BLaER1 (cell line): ENCODE data around the gene NPFF.
A peak's percentile ranks its signal among the peaks of the same experiment; 100 is the strongest.
"Not testable (repeated sequence)": the region's sequence is repeated elsewhere in the genome, so short reads cannot be mapped to it uniquely, and the experiment has no call there.

Source experiments
- H3K27ac ChIP-seq: shearing (Covaris generic); formaldehyde crosslinking; 2 replicates; pipeline ENCODE4 v1.8.1; 2022
- H3K27me3 ChIP-seq: shearing (Covaris generic); formaldehyde crosslinking; 2 replicates; pipeline ENCODE4 v1.8.1; 2022
- H3K36me3 ChIP-seq: shearing (Covaris generic); formaldehyde crosslinking; 2 replicates; pipeline ENCODE4 v1.8.1; 2022
- H3K4me1 ChIP-seq: shearing (Covaris generic); formaldehyde crosslinking; 2 replicates; pipeline ENCODE4 v1.8.1; 2022
- H3K4me2 ChIP-seq: shearing (Covaris generic); formaldehyde crosslinking; 2 replicates; pipeline ENCODE4 v1.8.1; 2022
- H3K4me3 ChIP-seq: shearing (Covaris generic); formaldehyde crosslinking; 2 replicates; pipeline ENCODE4 v1.8.1; 2022
- H3K9ac ChIP-seq: shearing (Covaris generic); formaldehyde crosslinking; 2 replicates; pipeline ENCODE4 v1.8.1; 2022
- H3K9me3 ChIP-seq: shearing (Covaris generic); formaldehyde crosslinking; 2 replicates; pipeline ENCODE4 v1.8.1; 2022
- H4K20me1 ChIP-seq: shearing (Covaris generic); formaldehyde crosslinking; 2 replicates; pipeline ENCODE4 v1.8.1; 2022
- Cebpa-rat ChIP-seq: shearing (Covaris generic); IDR thresholded peaks from 2 replicates; pipeline ENCODE4 v1.8.1; 2022

Gene NPFF, protein sequence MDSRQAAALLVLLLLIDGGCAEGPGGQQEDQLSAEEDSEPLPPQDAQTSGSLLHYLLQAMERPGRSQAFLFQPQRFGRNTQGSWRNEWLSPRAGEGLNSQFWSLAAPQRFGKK

DNA sequence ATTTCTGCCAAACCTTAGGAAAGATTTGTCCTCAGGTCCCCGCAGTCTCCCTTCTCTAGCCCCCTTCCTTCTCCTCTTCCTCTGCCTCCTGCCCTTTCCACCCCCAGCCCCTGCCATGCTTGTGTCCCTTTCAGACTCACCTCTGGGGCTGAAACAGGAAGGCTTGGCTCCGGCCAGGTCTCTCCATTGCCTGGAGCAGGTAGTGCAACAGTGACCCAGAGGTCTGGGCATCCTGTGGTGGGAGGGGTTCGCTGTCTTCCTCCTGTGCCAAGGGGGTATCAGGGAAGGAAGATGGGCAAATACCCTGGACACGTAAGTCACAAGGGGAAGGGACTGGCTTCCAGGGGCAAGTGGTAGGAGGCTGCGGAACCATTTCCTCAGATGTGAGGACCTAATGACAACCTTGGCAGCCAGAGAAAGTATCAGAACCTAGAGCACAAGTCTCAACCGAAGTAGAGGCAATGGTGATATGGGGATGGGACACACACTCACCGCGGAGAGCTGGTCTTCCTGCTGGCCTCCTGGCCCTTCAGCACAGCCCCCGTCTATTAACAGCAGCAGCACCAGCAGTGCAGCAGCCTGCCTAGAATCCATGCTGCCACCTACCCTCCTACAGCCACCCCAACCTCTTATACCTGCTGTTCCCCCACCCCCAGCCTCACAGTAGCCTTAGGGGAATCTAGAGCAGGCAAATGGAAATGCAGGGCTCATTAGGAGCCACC lies at the start of gene NPFF:
Gene NPFF, minus strand, starts transcription at position 604 of the 722 bp plus-strand sequence. Its CDS starts 10 bp downstream, at position 594.
- Histone ChIP-seq H3K4me1 (peaks cover 22% of the 10 kb centered on the region), H3K9ac (0 out of 2 replicates have a peak within 1 kb of the TSS, but pooled peaks have one; percentile 15), H3K27ac (no peak within 1 kb of the TSS), H3K27me3 (no peaks in the 10 kb centered on the region), H3K36me3 (peaks cover 78% of the 10 kb centered on the region), H3K4me3 (no peak within 1 kb of the TSS), H4K20me1 (no peaks in the 10 kb centered on the region), H3K4me2 (peak within 1 kb of the TSS; percentile 58), H3K9me3 (no peaks in the 10 kb centered on the region)
- no peak for TF ChIP-seq Cebpa-rat

DNA sequence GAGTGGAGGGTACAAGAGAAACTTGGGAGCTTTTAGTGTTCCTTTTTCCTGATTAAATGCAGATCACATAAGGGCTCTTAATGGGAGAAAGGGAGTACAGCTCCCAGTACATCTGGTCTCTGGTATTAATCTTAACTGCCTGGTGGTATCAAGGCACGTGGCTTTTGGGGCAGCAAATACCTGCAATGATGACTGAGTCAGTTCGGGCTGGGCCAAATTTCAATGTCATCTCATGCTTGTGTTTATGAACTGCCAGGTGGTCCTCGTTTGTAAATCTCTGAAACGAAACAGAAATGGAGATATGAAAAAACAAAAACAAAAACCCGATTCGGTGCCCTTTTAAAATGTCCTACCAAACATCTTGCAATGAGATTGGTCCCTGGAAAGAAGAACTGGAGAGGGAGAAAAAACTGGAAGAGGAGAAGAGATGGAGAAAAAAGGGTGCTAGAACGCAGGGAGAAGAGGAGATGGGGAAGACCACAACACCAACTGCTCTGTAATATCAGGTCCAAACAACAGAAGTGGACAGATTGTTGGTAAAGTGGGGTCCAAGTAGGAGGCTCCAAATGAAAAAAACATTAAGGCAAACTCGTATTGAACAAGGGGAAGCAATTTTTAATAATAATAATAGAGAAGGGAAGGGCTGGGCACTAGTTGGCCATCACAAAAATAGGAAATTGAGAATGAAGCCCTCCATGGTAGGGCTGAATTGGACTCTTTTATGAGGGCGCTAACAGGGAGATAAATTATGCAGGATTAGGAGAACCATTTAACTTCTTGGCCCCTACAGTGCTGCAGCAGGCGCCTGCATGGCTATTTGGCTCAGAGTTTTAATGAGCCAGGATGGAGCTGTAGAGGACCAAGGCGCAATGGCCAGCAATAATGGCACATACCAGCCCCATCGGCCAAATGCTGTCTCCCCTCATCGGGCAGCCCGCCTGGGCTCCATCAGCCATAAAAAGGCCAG lies 45.4 kb upstream of the NPFF start:
- H4K20me1 ChIP-seq = no peaks in the 10 kb centered on the region
- H3K4me3 ChIP-seq = no peak overlapping the region
- no peaks in the 10 kb centered on the region for H3K4me1 ChIP-seq
- H3K9ac ChIP-seq = no peak overlapping the region
- no peak for TF ChIP-seq Cebpa-rat
- peaks cover 68% of the 10 kb centered on the region for H3K36me3 ChIP-seq
- no peaks in the 10 kb centered on the region for H3K27me3 ChIP-seq
- no peak overlapping the region for H3K27ac ChIP-seq
- H3K4me2 ChIP-seq = no peak overlapping the region
- H3K9me3 ChIP-seq = no peaks in the 10 kb centered on the region

DNA sequence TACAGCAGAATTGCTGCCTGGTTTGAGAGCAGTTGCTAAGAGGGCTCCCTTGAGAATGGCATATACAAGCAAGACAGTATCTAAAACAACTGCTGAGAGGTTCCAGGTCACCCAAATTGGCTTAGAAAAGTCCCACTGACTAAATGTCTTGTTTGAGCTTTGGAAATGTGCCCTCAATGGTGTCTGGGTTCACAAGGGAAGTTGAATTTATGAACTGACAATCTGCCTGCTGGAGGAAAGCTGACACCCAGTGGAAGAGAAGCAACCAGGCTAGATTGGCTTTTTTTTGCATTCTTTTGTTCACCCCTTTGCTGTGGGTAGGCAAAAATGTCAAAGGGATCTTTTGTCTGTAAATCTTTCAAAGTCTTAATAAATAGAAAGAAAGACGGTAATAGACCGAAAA lies 44.6 kb upstream of the NPFF start:
- TF ChIP-seq Cebpa-rat = no peak
- Histone ChIP-seq H3K4me3 (no peak overlapping the region), H3K4me1 (no peaks in the 10 kb centered on the region), H3K36me3 (peaks cover 70% of the 10 kb centered on the region), H3K9me3 (no peaks in the 10 kb centered on the region), H3K9ac (no peak overlapping the region), H3K27ac (no peak overlapping the region), H3K4me2 (no peak overlapping the region), H4K20me1 (no peaks in the 10 kb centered on the region), H3K27me3 (no peaks in the 10 kb centered on the region)

DNA sequence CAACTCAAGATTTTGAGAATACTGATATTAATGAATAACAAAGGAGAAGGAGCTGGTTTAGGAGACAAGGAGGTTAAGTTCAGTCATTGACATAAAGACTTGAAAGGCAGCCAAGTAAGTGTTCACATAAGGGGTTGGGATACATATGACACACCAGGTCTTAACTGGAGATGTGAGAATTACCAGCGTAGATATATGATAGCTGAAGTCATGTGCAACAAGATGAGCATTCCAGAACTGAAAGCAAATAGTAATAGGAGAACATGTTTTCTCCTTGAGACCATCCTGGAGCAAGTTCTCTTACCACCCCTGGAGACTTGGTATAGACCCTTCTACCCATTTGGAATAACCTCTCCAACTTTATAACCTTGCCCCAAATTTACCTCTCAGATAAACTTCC lies 43.3 kb upstream of the NPFF start:
- no peak overlapping the region for H3K4me3 ChIP-seq
- H4K20me1 ChIP-seq = no peaks in the 10 kb centered on the region
- no peaks in the 10 kb centered on the region for H3K4me1 ChIP-seq
- no peak for TF ChIP-seq Cebpa-rat
- H3K9me3 ChIP-seq = no peaks in the 10 kb centered on the region
- no peak overlapping the region for H3K27ac ChIP-seq
- no peaks in the 10 kb centered on the region for H3K27me3 ChIP-seq
- peaks cover 71% of the 10 kb centered on the region for H3K36me3 ChIP-seq
- no peak overlapping the region for H3K9ac ChIP-seq
- no peak overlapping the region for H3K4me2 ChIP-seq

DNA sequence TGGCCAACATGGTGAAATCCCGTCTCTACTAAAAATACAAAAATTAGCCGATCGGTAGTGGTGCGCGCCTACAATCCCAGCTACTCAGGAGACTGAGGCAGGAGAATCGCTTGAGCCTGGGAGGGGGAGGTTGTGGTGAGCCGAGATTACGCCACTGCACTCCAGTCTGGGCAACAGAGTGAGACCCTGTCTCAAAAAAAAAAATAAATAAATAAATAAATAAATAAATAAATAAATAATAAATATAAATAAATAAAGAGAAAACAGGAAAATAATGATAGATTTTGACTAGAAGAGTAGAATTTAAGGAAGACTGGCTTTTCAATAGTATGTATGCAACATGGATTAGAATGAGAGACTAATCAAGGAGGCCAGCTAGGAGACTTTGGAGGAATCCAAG lies 42.8 kb upstream of the NPFF start:
- not testable (repeated sequence) for H3K9me3 ChIP-seq, H4K20me1 ChIP-seq, H3K4me3 ChIP-seq, H3K4me2 ChIP-seq, H3K27me3 ChIP-seq, H3K9ac ChIP-seq, H3K4me1 ChIP-seq, H3K27ac ChIP-seq
- H3K36me3 ChIP-seq = peaks cover 75% of the 10 kb centered on the region

DNA sequence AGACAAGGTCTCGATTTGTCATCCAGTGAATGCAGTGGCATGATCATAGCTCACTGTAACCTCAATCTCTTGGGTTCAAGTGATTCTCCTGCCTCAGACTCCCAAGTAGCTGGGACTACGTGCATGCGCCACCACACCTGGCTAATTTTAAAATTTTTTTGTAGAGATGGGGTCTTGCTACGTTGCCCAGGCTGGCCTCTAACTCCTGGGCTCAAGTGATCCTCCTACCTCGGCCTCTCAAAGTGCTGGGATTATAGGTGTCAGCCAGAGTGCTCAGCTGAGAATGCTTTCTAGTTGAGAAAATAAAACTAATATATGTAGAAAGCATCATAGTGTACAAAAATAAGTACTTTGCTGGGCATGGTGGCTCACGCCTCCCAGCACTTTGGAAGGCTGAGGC lies 41.1 kb upstream of the NPFF start:
- H3K4me2 ChIP-seq, H3K4me1 ChIP-seq, H3K4me3 ChIP-seq, H4K20me1 ChIP-seq, H3K9ac ChIP-seq, H3K9me3 ChIP-seq, H3K27me3 ChIP-seq, H3K27ac ChIP-seq: not testable (repeated sequence)
- peaks cover 74% of the 10 kb centered on the region for H3K36me3 ChIP-seq

DNA sequence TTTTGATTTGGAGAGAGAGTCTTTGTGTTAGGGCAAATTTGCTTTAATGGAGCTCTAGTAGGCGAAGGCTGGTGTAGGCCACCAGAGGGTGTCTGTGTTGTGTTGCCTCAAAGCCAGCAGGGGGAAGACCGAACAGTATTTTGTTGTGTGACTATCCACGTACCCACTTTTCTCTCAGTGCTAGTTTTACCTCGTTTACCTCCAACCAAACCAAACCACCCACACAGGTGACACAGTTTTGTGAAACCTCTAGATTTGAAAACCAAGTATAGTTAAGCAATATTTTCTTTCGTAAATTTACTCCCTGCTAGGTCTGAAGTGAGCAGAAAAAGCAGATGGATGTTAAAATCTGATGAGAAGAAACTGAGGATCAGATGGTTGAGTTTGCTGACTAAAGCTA lies 36.3 kb upstream of the NPFF start:
- H3K4me3 ChIP-seq = no peak overlapping the region
- H3K27me3 ChIP-seq = no peaks in the 10 kb centered on the region
- 0 out of 2 replicates have a peak overlapping the region, but pooled peaks have one; percentile 9 for H3K9ac ChIP-seq
- H3K27ac ChIP-seq = no peak overlapping the region
- H4K20me1 ChIP-seq = no peaks in the 10 kb centered on the region
- H3K4me2 ChIP-seq = no peak overlapping the region
- H3K4me1 ChIP-seq = peaks cover 18% of the 10 kb centered on the region
- H3K9me3 ChIP-seq = no peaks in the 10 kb centered on the region
- TF ChIP-seq Cebpa-rat = no peak
- H3K36me3 ChIP-seq = peaks cover 75% of the 10 kb centered on the region

DNA sequence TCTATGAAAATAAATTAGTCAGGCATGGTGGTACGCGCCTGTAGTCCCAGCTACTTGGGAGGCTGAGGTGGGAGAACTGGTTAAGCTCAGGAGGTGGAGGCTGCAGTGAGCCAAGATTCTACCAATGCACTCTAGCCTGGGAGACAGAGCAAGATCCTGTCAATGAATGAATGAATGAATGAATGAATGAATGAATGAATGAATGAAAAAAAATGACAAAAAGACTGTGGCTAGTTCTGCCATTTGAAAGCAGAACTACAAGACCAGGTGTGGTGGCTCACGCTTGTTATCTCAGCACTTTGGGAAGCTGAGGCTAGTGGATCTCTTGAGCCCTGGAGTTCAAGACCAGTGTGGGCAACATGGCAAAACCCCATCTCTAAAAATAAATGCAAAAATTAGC lies 32.2 kb upstream of the NPFF start:
- H3K9me3 ChIP-seq = no peaks in the 10 kb centered on the region
- H3K4me3 ChIP-seq = no peak overlapping the region
- no peak overlapping the region for H3K9ac ChIP-seq
- H4K20me1 ChIP-seq = no peaks in the 10 kb centered on the region
- H3K27ac ChIP-seq = no peak overlapping the region
- H3K27me3 ChIP-seq = no peaks in the 10 kb centered on the region
- TF ChIP-seq Cebpa-rat = no peak
- H3K36me3 ChIP-seq = peaks cover 93% of the 10 kb centered on the region
- H3K4me1 ChIP-seq = peaks cover 18% of the 10 kb centered on the region
- peak overlapping the region; percentile 34 for H3K4me2 ChIP-seq

DNA sequence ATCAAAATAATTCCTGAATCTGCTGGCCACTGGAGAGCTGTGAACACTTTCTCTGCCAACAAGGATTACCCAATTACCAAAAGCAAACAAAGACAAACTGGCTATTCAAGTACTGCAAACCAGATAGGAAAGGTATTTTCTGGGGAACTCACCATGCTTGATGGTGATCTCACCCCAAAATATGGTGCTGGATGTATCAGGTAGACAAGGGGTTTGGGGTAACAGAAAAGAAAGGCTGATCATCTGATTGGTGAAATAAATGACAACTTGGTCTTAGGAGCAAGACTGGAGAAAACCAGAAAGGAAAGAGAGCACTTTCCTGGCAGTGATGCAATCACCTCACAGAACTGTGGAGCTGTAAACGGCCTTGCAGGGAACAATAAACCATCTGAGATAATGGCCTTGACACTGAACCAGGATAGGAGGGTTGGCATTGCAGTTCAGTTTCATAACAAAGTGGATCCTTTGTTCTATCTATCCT lies 31.0 kb upstream of the NPFF start:
- Histone ChIP-seq H3K27me3 (no peaks in the 10 kb centered on the region), H3K36me3 (peaks cover 99% of the 10 kb centered on the region), H3K4me1 (peaks cover 11% of the 10 kb centered on the region), H3K9me3 (no peaks in the 10 kb centered on the region), H3K27ac (no peak overlapping the region), H3K4me3 (no peak overlapping the region), H3K4me2 (no peak overlapping the region), H4K20me1 (no peaks in the 10 kb centered on the region), H3K9ac (no peak overlapping the region)
- no peak for TF ChIP-seq Cebpa-rat

DNA sequence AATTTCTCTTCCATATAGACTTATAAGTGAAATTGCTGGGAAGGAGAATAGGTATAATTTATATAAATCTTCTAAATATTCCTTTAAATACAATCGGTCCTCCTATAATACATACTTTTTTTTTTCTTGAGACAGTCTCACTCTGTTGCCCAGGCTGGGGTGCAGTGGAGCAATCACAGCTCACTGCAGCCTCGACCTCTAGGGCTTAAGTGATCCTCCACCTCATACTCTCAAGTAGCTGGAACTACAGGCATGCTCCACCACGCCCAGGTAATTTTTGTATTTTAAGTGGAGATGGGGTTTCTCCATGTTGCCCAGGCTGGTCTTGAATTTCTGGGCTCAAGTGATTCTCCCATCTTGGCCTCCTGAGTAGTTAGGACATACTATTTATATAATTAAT lies 29.7 kb upstream of the NPFF start:
- H3K36me3 ChIP-seq = peaks cover 100% of the 10 kb centered on the region

More for the DNA sequence above, 29.7 kb upstream of the NPFF start:
- Histone ChIP-seq H3K4me2 (no peak overlapping the region), H3K4me3 (no peak overlapping the region), H4K20me1 (no peaks in the 10 kb centered on the region), H3K9me3 (no peaks in the 10 kb centered on the region), H3K9ac (no peak overlapping the region), H3K4me1 (peaks cover 11% of the 10 kb centered on the region), H3K27ac (no peak overlapping the region), H3K27me3 (no peaks in the 10 kb centered on the region)
- TF ChIP-seq Cebpa-rat = no peak
